Epidermal melanocyte (primary cell): ENCODE results near the gene DCC.
"Not testable (repeated sequence)": the region's sequence is repeated elsewhere in the genome, so short reads cannot be mapped to it uniquely, and the experiment has no call there.

Experiments used
- DNase-seq: peaks from one replicate; pipeline ENCODE4 v3.0.0; 2011; ENCODE audit warnings: low spot score; ENCODE audit not compliant: insufficient read length

DCC gene

GRCh38 chr18:53380063-53380639 is 1040.2 kb downstream of the DCC start:
- no peak for DNase-seq

- no peak for DNase-seq
Observed at GRCh38 chr18:53382870-53383269, 1042.9 kb downstream of the DCC start.

- no peak for DNase-seq
Observed at GRCh38 chr18:53385889-53386288, 1045.9 kb downstream of the DCC start.

- no peak for DNase-seq
Observed at GRCh38 chr18:53387581-53387980, 1047.6 kb downstream of the DCC start.

GRCh38 chr18:53402670-53403069 is 1062.7 kb downstream of the DCC start:
- DNase-seq = no peak

GRCh38 chr18:53408271-53408670 is 1068.3 kb downstream of the DCC start:
- no peak for DNase-seq

- no peak for DNase-seq
Observed at GRCh38 chr18:53411511-53411910, 1071.5 kb downstream of the DCC start.

GRCh38 chr18:53417003-53417402 is 1077.0 kb downstream of the DCC start:
- no peak for DNase-seq

- DNase-seq = no peak
Observed at GRCh38 chr18:53421869-53422268, 1081.9 kb downstream of the DCC start.

- DNase-seq = no peak
Observed at GRCh38 chr18:53422896-53423295, 1082.9 kb downstream of the DCC start.

GRCh38 chr18:53426666-53427184 is 1086.7 kb downstream of the DCC start:
- DNase-seq = no peak

- no peak for DNase-seq
Observed at GRCh38 chr18:53441761-53442414, 1101.9 kb downstream of the DCC start.

GRCh38 chr18:53442415-53442783 is 1102.4 kb downstream of the DCC start:
- no peak for DNase-seq

GRCh38 chr18:53443336-53443735 is 1103.3 kb downstream of the DCC start:
- DNase-seq = no peak

GRCh38 chr18:53443831-53444230 is 1103.8 kb downstream of the DCC start:
- DNase-seq = no peak

GRCh38 chr18:53451902-53452301 is 1111.9 kb downstream of the DCC start:
- DNase-seq = no peak

GRCh38 chr18:53457068-53457467 is 1117.1 kb downstream of the DCC start:
- no peak for DNase-seq

- no peak for DNase-seq
Observed at GRCh38 chr18:53458268-53458667, 1118.3 kb downstream of the DCC start.

GRCh38 chr18:53458944-53459580 is 1119.1 kb downstream of the DCC start:
- DNase-seq = no peak

GRCh38 chr18:53467756-53468155 is 1127.8 kb downstream of the DCC start:
- DNase-seq = no peak

GRCh38 chr18:53468173-53468572 is 1128.2 kb downstream of the DCC start:
- DNase-seq = not testable (repeated sequence)

- DNase-seq = no peak
Observed at GRCh38 chr18:53472546-53472945, 1132.5 kb downstream of the DCC start.

- no peak for DNase-seq
Observed at GRCh38 chr18:53478155-53478554, 1138.2 kb downstream of the DCC start.
